AG10803 (cell line): ENCODE measurements around the gene ZNF554.
"Not testable (repeated sequence)": the region's sequence is repeated elsewhere in the genome, so short reads cannot be mapped to it uniquely, and the experiment has no call there.

Experiments used
- DNase-seq: peaks from one replicate; pipeline ENCODE4 v3.0.0; 2010; ENCODE audit warnings: low read depth
- H3K4me3 ChIP-seq: 2 replicates; pipeline ENCODE4 v1.5.1; 2011; ENCODE audit warnings: mild to moderate bottlenecking, low read length, control low read depth
- CTCF ChIP-seq: conservative IDR thresholded peaks from 2 replicates; pipeline ENCODE4 v1.5.1; 2011; ENCODE audit warnings: mild to moderate bottlenecking, low read length, control low read depth, inconsistent platforms

The ZNF554 gene

GRCh38 chr19:2813235-2814160 lies 6.2 kb upstream of the ZNF554 start:
- no peak overlapping the region for H3K4me3 ChIP-seq
- TF ChIP-seq CTCF, result no peak
- DNase-seq, result no peak

- no peak for TF ChIP-seq CTCF
- no peak for DNase-seq
- no peak overlapping the region for H3K4me3 ChIP-seq
Observed at GRCh38 chr19:2814426-2814825, 5.2 kb upstream of the ZNF554 start.

GRCh38 chr19:2815191-2815614 lies 4.5 kb upstream of the ZNF554 start:
- H3K4me3 ChIP-seq, result no peak overlapping the region
- DNase-seq, result no peak
- no peak for TF ChIP-seq CTCF

GRCh38 chr19:2815923-2816322 lies 3.7 kb upstream of the ZNF554 start:
- TF ChIP-seq CTCF, result no peak
- no peak for DNase-seq
- no peak overlapping the region for H3K4me3 ChIP-seq

GRCh38 chr19:2816641-2817040 lies 3.0 kb upstream of the ZNF554 start:
- H3K4me3 ChIP-seq, result no peak overlapping the region
- DNase-seq, result no peak
- TF ChIP-seq CTCF, result no peak

- not testable (repeated sequence) for H3K4me3 ChIP-seq, DNase-seq
Observed at GRCh38 chr19:2817237-2817829, 2.3 kb upstream of the ZNF554 start.

- TF ChIP-seq CTCF, result no peak
- DNase-seq, result no peak
- H3K4me3 ChIP-seq, result peak overlapping the region; percentile 77
Observed at GRCh38 chr19:2820112-2820702, 539 bp downstream of the ZNF554 start.
